ENCODE measurements around the gene PKM. TPM values are rescaled to one million over a fixed set of nuclear protein-coding genes. Genes with fewer than 3 reads are reported as not detected.
"Not testable (repeated sequence)": the region's sequence is repeated elsewhere in the genome, so short reads cannot be mapped to it uniquely, and the experiment has no call there.

Gene PKM
- total and polyA plus RNA-seq, 9 of the 15 experiments (the other 6 are each of a cell fraction or from before 2014, with no cell fraction given), result 140 to 825 (median 383) TPM

- TF ChIP-seq PCBP2 (IDR thresholded peaks at IDR 0.05; ENCODE audit: low read depth, low read length, poor library complexity, severe bottlenecking) (no peak), TFAM (CRISPR knock-in tag; conservative IDR thresholded peaks at IDR 0.05) (no peak), ELF1 (tag; IDR thresholded peaks at IDR 0.05) (no peak)
These were observed 58.2 kb downstream of the PKM start (continued) for GRCh38 chr15:72172796-72173195.

GRCh38 chr15:72171978-72172377, 59.0 kb downstream of the PKM start:
- H3K4me2 ChIP-seq (ENCODE audit: insufficient read depth, low read length); ATAC-seq; H3K79me2 ChIP-seq (ENCODE audit: control insufficient read depth, insufficient read depth, low read length); FAIRE-seq; H3K36me3 ChIP-seq (ENCODE audit: control insufficient read depth, insufficient read depth, low read length); intact Hi-C loops (cut with micrococcal nuclease); CTCF ChIA-PET (ENCODE audit: low intra/inter-chr PET ratio); H3K27ac ChIP-seq (ENCODE audit: extremely low read depth, low read depth, low read length); H3K9me3 ChIP-seq (replicated peaks; ENCODE audit: control insufficient read depth, insufficient read depth, low read depth, low read length); H2AFZ ChIP-seq (ENCODE audit: low read depth, low read length); H3K4me3 ChIP-seq; H3K9ac ChIP-seq (ENCODE audit: insufficient read depth in 1 of 2, low read depth in 2 of 2, low read length in 2 of 2); H3K9me1 ChIP-seq (ENCODE audit: control insufficient read depth, insufficient read depth, low read length); BruUV-seq (replicated peaks); POLR2A ChIA-PET; DNase-seq (ENCODE audit: extremely low read depth in 1 of 4, low spot score in 3 of 4); in situ Hi-C loops (cut with MboI): not testable (repeated sequence)
- peaks cover 26 to 82% of the 10 kb centered on the region in 2 experiments for H3K27me3 ChIP-seq (ENCODE audit: control insufficient read depth in 2 of 2, insufficient read depth in 2 of 2, low read length in 2 of 2)
- peak; percentile 40; the same call in 1 of the 2 replicates for TF ChIP-seq CEBPB (tag; IDR thresholded peaks at IDR 0.05)
- 7% methylated on average over 7 of the region's 10 CpGs for WGBS (ENCODE audit: insufficient coverage, low coverage, missing lambda C conversion rate)
- peaks cover 8 to 12% of the 10 kb centered on the region in 2 experiments; a peak in 4 of 5 replicates for H3K4me1 ChIP-seq (replicated peaks in 1 of 2; ENCODE audit: control insufficient read depth in 2 of 2, insufficient read depth in 2 of 2, low read length in 2 of 2)
- H4K20me1 ChIP-seq (replicated peaks; ENCODE audit: control insufficient read depth, insufficient read depth, low read length), result peaks cover 13% of the 10 kb centered on the region; the same call in 1 of the 2 replicates

GRCh38 chr15:72170691-72171090, 60.3 kb downstream of the PKM start:
- POLR2A ChIA-PET, result no interaction called here
- Histone ChIP-seq H2AFZ (ENCODE audit: low read depth, low read length) (no peak overlapping the region), H3K4me2 (ENCODE audit: insufficient read depth, low read length) (no peak overlapping the region), H3K36me3 (ENCODE audit: control insufficient read depth, insufficient read depth, low read length) (no peaks in the 10 kb centered on the region), H3K79me2 (ENCODE audit: control insufficient read depth, insufficient read depth, low read length) (no peaks in the 10 kb centered on the region), H3K9me3 (replicated peaks; ENCODE audit: control insufficient read depth, insufficient read depth, low read depth, low read length) (no peaks in the 10 kb centered on the region), H3K4me1 (replicated peaks in 1 of 2; ENCODE audit: control insufficient read depth in 2 of 2, insufficient read depth in 2 of 2, low read length in 2 of 2) (peaks cover 8 to 12% of the 10 kb centered on the region in 2 experiments; a peak in 4 of 5 replicates), H3K27ac (ENCODE audit: extremely low read depth, low read depth, low read length) (no peak overlapping the region), H3K9me1 (ENCODE audit: control insufficient read depth, insufficient read depth, low read length) (no peaks in the 10 kb centered on the region), H3K4me3 (no peak overlapping the region), H3K27me3 (ENCODE audit: control insufficient read depth in 2 of 2, insufficient read depth in 2 of 2, low read length in 2 of 2) (peaks cover 18 to 77% of the 10 kb centered on the region in 2 experiments), H3K9ac (ENCODE audit: insufficient read depth in 1 of 2, low read depth in 2 of 2, low read length in 2 of 2) (no peak overlapping the region), H4K20me1 (replicated peaks; ENCODE audit: control insufficient read depth, insufficient read depth, low read length) (peaks cover 12% of the 10 kb centered on the region; the same call in 1 of the 2 replicates)
- CTCF ChIA-PET (ENCODE audit: low intra/inter-chr PET ratio), result no interaction called here
- intact Hi-C loops (cut with micrococcal nuclease) (no loop called here), in situ Hi-C loops (cut with MboI) (no loop called here)
- DNase-seq (ENCODE audit: extremely low read depth in 1 of 4, low spot score in 3 of 4) (no peak), ATAC-seq (no peak), FAIRE-seq (no peak)
- WGBS (ENCODE audit: insufficient coverage, low coverage, missing lambda C conversion rate), result 11% methylated on average over 6 of the region's 7 CpGs
- BruUV-seq (replicated peaks), result no TSS peak
- TF ChIP-seq HLTF (IDR thresholded peaks at IDR 0.05) (no peak), KDM2B (CRISPR knock-in tag; IDR thresholded peaks at IDR 0.05) (no peak), USF2 (CRISPR knock-in tag; IDR thresholded peaks at IDR 0.05) (peak; percentile 22; the same call in 1 of the 2 replicates), TCFL5 (CRISPR knock-in tag; conservative IDR thresholded peaks at IDR 0.05) (no peak), DLX4 (CRISPR knock-in tag; IDR thresholded peaks at IDR 0.05) (no peak), EP300 (IDR thresholded peaks at IDR 0.05; ENCODE audit: low read length) (no peak), CBX3 (IDR thresholded peaks at IDR 0.05; ENCODE audit: borderline replicate concordance in 1 of 2, low read length in 2 of 2) (no peak), ZNF766 (CRISPR knock-in tag; conservative IDR thresholded peaks at IDR 0.05) (no peak), KAT8 (IDR thresholded peaks at IDR 0.05; ENCODE audit: low read depth) (no peak), RBM25 (IDR thresholded peaks at IDR 0.05; ENCODE audit: low read depth, low read length, severe bottlenecking) (peak; percentile 48)
